IMR-90 (cell line): ENCODE measurements around the gene RAB11B. TPM values are rescaled to one million over a fixed set of nuclear protein-coding genes. Genes with fewer than 3 reads are reported as not detected.

Source experiments
- ATAC-seq: fragments of 200-7000 bp; cut with Tn5 transposase; 2 replicates; pipeline ENCODE4 v1.9.1; 2020; ENCODE audit warnings: low read depth, mild to moderate bottlenecking, moderate library complexity
- BruUV-seq: library from RNA; stranded (reverse); fragments of 400-500 nt; replicated peaks from 2 replicates; lab custom pipeline; 2021; lab: Mats Ljungman, UMichigan
- CTCF ChIA-PET: fragments of 300-600 bp; formaldehyde crosslinking; extraction: SDS; loops from one replicate; lab custom pipeline; 2021; ENCODE audit warnings: antibody characterized with exemption; lab: Yijun Ruan, JAX
- POLR2A ChIA-PET: fragments of 300-600 bp; sonication (Branson Sonifier 250); formaldehyde crosslinking; loops from one replicate; lab custom pipeline; 2022; ENCODE audit warnings: antibody characterized with exemption; ENCODE audit not compliant: unreplicated experiment; lab: Charles Lee
- DNase-seq: peaks from one replicate; pipeline ENCODE4 v3.0.0; 2013
- H2AFZ ChIP-seq: replicated peaks from 2 replicates; pipeline ENCODE3; 2013; ENCODE audit warnings: low read length, mild to moderate bottlenecking; ENCODE audit not compliant: poor library complexity
- H2AK5ac ChIP-seq: 2 replicates; pipeline ENCODE4 v1.6.1; 2013; ENCODE audit warnings: low read depth, low read length, inconsistent platforms
- H2AK9ac ChIP-seq: replicated peaks from 2 replicates; pipeline ENCODE3; 2013; ENCODE audit warnings: mild to moderate bottlenecking, low read depth, low read length, moderate library complexity; ENCODE audit not compliant: poor library complexity
- H2BK120ac ChIP-seq: 2 replicates; pipeline ENCODE4 v1.6.1; 2013; ENCODE audit warnings: low read depth, low read length, inconsistent platforms
- H2BK15ac ChIP-seq: 3 replicates; pipeline ENCODE4 v1.6.1; 2013; ENCODE audit warnings: low read depth, low read length, inconsistent platforms
- H2BK20ac ChIP-seq: 2 replicates; pipeline ENCODE4 v1.6.1; 2013; ENCODE audit warnings: low read depth, mild to moderate bottlenecking, inconsistent platforms, low read length, moderate library complexity
- H2BK5ac ChIP-seq: 2 replicates; pipeline ENCODE4 v1.6.1; 2013; ENCODE audit warnings: mild to moderate bottlenecking, low read depth, low read length, inconsistent platforms; ENCODE audit not compliant: poor library complexity, severe bottlenecking
- H3K14ac ChIP-seq: replicated peaks from 2 replicates; pipeline ENCODE4 v1.6.1; 2013; ENCODE audit warnings: low read depth, low read length, inconsistent platforms
- H3K18ac ChIP-seq: 2 replicates; pipeline ENCODE4 v1.6.1; 2013; ENCODE audit warnings: low read depth, low read length, control low read depth
- H3K23ac ChIP-seq: 2 replicates; pipeline ENCODE4 v1.6.1; 2013; ENCODE audit warnings: low read depth, low read length, inconsistent platforms
- H3K27ac ChIP-seq: 2 replicates; pipeline ENCODE4 v1.5.1; 2013; ENCODE audit warnings: mild to moderate bottlenecking, control low read depth, low read length; ENCODE audit not compliant: insufficient read depth
- H3K27me3 ChIP-seq: 2 replicates; pipeline ENCODE4 v1.6.1; 2013; ENCODE audit warnings: low read length; ENCODE audit not compliant: control insufficient read depth, insufficient read depth
- H3K36me3 ChIP-seq: 2 replicates; pipeline ENCODE4 v1.6.1; 2013; ENCODE audit warnings: low read length, mixed read lengths; ENCODE audit not compliant: control insufficient read depth, insufficient read depth
- H3K4ac ChIP-seq: 2 replicates; pipeline ENCODE4 v1.6.1; 2013; ENCODE audit warnings: low read depth, low read length, inconsistent platforms
- H3K4me1 ChIP-seq: 2 replicates; pipeline ENCODE4 v1.6.1; 2013; ENCODE audit warnings: low read length, mixed read lengths; ENCODE audit not compliant: control insufficient read depth, insufficient read depth
- H3K4me2 ChIP-seq: 2 replicates; pipeline ENCODE4 v1.6.1; 2013; ENCODE audit warnings: low read depth, mild to moderate bottlenecking, control low read depth, low read length, moderate library complexity
- H3K4me3 ChIP-seq: 2 replicates; pipeline ENCODE4 v1.5.1; 2013; ENCODE audit warnings: low read depth, mild to moderate bottlenecking, control low read depth, low read length, moderate library complexity; ENCODE audit not compliant: insufficient read depth
- H3K56ac ChIP-seq: 2 replicates; pipeline ENCODE4 v1.6.1; 2013; ENCODE audit warnings: low read length, inconsistent platforms; ENCODE audit not compliant: insufficient read depth; ENCODE audit errors: extremely low read depth
- H3K79me1 ChIP-seq, 2 experiments: 2 replicates each; pipeline ENCODE4 v1.6.1; 2013; ENCODE audit warnings: low read length in 2 of 2, inconsistent platforms in 1 of 2, low read depth in 1 of 2
- H3K9ac ChIP-seq: 2 replicates; pipeline ENCODE4 v1.6.1; 2013; ENCODE audit warnings: low read depth, low read length, control low read depth
- H3K9me1 ChIP-seq: 2 replicates; pipeline ENCODE4 v1.6.1; 2013; ENCODE audit warnings: low read length, inconsistent platforms; ENCODE audit not compliant: insufficient read depth
- H3K9me3 ChIP-seq: 2 replicates; pipeline ENCODE4 v1.6.1; 2013; ENCODE audit warnings: low read length; ENCODE audit not compliant: control insufficient read depth, insufficient read depth
- H4K20me1 ChIP-seq: 2 replicates; pipeline ENCODE4 v1.6.1; 2013; ENCODE audit warnings: low read length, inconsistent platforms; ENCODE audit not compliant: insufficient read depth
- H4K5ac ChIP-seq: 2 replicates; pipeline ENCODE4 v1.6.1; 2013; ENCODE audit warnings: mild to moderate bottlenecking, low read depth, low read length, control low read depth
- H4K8ac ChIP-seq, 2 experiments: 2 replicates each; pipeline ENCODE4 v1.6.1; 2013; ENCODE audit warnings: low read depth in 2 of 2, low read length in 2 of 2, control low read depth in 1 of 2, inconsistent platforms in 1 of 2
- H4K91ac ChIP-seq: 2 replicates; pipeline ENCODE4 v1.6.1; 2013; ENCODE audit warnings: low read depth, low read length, inconsistent platforms; ENCODE audit not compliant: insufficient read depth
- CEBPB ChIP-seq: IDR thresholded peaks from 2 replicates; pipeline ENCODE4 v1.6.1; 2012; ENCODE audit warnings: low read depth, low read length, improper control_type of control experiment
- MAFK ChIP-seq: IDR thresholded peaks from 2 replicates; pipeline ENCODE4 v1.6.1; 2012; ENCODE audit warnings: low read depth, low read length, improper control_type of control experiment
- MAZ ChIP-seq: IDR thresholded peaks from 2 replicates; pipeline ENCODE4 v1.6.1; 2012; ENCODE audit warnings: low read depth, mild to moderate bottlenecking, low read length, improper control_type of control experiment, moderate library complexity, borderline replicate concordance
- MXI1 ChIP-seq: IDR thresholded peaks from 2 replicates; pipeline ENCODE4 v1.6.1; 2012; ENCODE audit warnings: low read depth, mild to moderate bottlenecking, low read length, moderate library complexity, borderline replicate concordance
- RAD21 ChIP-seq: IDR thresholded peaks from 2 replicates; pipeline ENCODE4 v1.6.1; 2012; ENCODE audit warnings: low read length, improper control_type of control experiment
- SMC3 ChIP-seq: fragments of 150-350 bp; IDR thresholded peaks from 2 replicates; pipeline ENCODE4 v1.6.1; 2016; ENCODE audit warnings: low read depth, mild to moderate bottlenecking, antibody characterized with exemption, low read length, moderate library complexity
- WGBS, 2 experiments: methylation state at CpG; one replicate each; pipeline versions ENCODE4 v1.1.5 to v1.1.7; 2013; ENCODE audit warnings: missing lambda C conversion rate in 2 of 2; ENCODE audit not compliant: insufficient read length in 1 of 2; ENCODE audit errors: extremely low coverage in 2 of 2; 5-methylcytosine and 5-hydroxymethylcytosine counted together
- dilution Hi-C: fragments of 300-500 bp; cut with HindIII; formaldehyde crosslinking; loops from one replicate; pipeline ENCODE4 v1.14.3; 2018; ENCODE audit warnings: low sequenced_read_pairs; ENCODE audit not compliant: unreplicated experiment
- in situ Hi-C: fragments of 300-500 bp; cut with MboI; formaldehyde crosslinking; loops from 3 replicates; pipeline ENCODE4 v1.14.3; 2019; ENCODE audit warnings: low sequenced_read_pairs, inconsistent platforms, mixed read lengths
- intact Hi-C: fragments of 100-400 bp; cut with micrococcal nuclease; formaldehyde crosslinking; loops from 2 replicates; pipeline ENCODE4 v1.10.0; 2022
- polyA plus RNA-seq, 3 experiments: library from polyadenylated mRNA; depleted of rRNA; stranded (reverse); fragments of >200 nt; gene quantifications; 2 replicates each; pipeline ENCODE4 v1.2.3, GENCODE V29; 2012; ENCODE audit warnings: low replicate concordance in 1 of 3
- total RNA-seq: library from RNA; depleted of rRNA; stranded (reverse); fragments of >200 nt; gene quantifications from 2 replicates; pipeline ENCODE4 v1.2.3, GENCODE V29; 2012
- TF ChIP-seq, protein P1 (sequence below): fragments of 150-350 bp; IDR thresholded peaks from 2 replicates; pipeline ENCODE4 v1.6.1; 2016; ENCODE audit warnings: low read depth, mild to moderate bottlenecking, low read length, moderate library complexity, borderline replicate concordance
- TF ChIP-seq, protein P2 (sequence below): fragments of 150-350 bp; IDR thresholded peaks from 2 replicates; pipeline ENCODE4 v1.6.1; 2017; ENCODE audit warnings: mild to moderate bottlenecking, antibody characterized with exemption, low read length, low read depth

Gene RAB11B
- total and polyA plus RNA-seq, 2 of the 4 experiments (the other 2 are of a cell fraction) = 8.2 to 117 TPM

- peaks cover 37% of the 10 kb centered on the region for H3K36me3 ChIP-seq
- H2BK120ac ChIP-seq = no peak overlapping the region
- H3K79me1 ChIP-seq = peaks cover 12 to 17% of the 10 kb centered on the region in 2 experiments
- H3K4me3 ChIP-seq = no peak overlapping the region
- H3K56ac ChIP-seq = no peak overlapping the region
- BruUV-seq = no TSS peak
- no peak overlapping the region for H2AK9ac ChIP-seq
- H3K9me3 ChIP-seq = no peaks in the 10 kb centered on the region
- dilution Hi-C loops = no loop called here
- WGBS, 2 experiments = 91% methylated on average over 27 of the region's 44 CpGs; no CpG with 5 or more reads in 1 of the 2 experiments
- H2BK20ac ChIP-seq = no peak overlapping the region
- ChIA-PET POLR2A (no interaction called here), CTCF (no interaction called here)
- intact Hi-C loops = no loop called here
- no peak overlapping the region for H3K4me2 ChIP-seq
- ATAC-seq (no peak), DNase-seq (no peak)
- H2BK15ac ChIP-seq = no peak overlapping the region
- H3K9ac ChIP-seq = no peak overlapping the region
- H2AFZ ChIP-seq = no peak overlapping the region
- H4K20me1 ChIP-seq = peaks cover 18% of the 10 kb centered on the region
- no peak overlapping the region for H3K4ac ChIP-seq
- in situ Hi-C loops = no loop called here
- H4K8ac ChIP-seq = no peak overlapping the region
- no peak overlapping the region for H4K5ac ChIP-seq
- H3K14ac ChIP-seq = no peak overlapping the region
- H4K91ac ChIP-seq = no peak overlapping the region
- H2BK5ac ChIP-seq = no peak overlapping the region
- H3K23ac ChIP-seq = no peak overlapping the region
- TF ChIP-seq CEBPB = no peak
- TF ChIP-seq SMC3 = no peak
- TF ChIP-seq MAZ = no peak
- TF ChIP-seq MAFK = no peak
- TF ChIP-seq MXI1 = no peak
- TF ChIP-seq RAD21 = no peak
- TF ChIP-seq, protein P1, sequence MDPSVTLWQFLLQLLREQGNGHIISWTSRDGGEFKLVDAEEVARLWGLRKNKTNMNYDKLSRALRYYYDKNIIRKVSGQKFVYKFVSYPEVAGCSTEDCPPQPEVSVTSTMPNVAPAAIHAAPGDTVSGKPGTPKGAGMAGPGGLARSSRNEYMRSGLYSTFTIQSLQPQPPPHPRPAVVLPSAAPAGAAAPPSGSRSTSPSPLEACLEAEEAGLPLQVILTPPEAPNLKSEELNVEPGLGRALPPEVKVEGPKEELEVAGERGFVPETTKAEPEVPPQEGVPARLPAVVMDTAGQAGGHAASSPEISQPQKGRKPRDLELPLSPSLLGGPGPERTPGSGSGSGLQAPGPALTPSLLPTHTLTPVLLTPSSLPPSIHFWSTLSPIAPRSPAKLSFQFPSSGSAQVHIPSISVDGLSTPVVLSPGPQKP = no peak
- TF ChIP-seq, protein P2, sequence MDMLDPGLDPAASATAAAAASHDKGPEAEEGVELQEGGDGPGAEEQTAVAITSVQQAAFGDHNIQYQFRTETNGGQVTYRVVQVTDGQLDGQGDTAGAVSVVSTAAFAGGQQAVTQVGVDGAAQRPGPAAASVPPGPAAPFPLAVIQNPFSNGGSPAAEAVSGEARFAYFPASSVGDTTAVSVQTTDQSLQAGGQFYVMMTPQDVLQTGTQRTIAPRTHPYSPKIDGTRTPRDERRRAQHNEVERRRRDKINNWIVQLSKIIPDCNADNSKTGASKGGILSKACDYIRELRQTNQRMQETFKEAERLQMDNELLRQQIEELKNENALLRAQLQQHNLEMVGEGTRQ = no peak
- no peak overlapping the region for H3K27ac ChIP-seq
- H3K4me1 ChIP-seq = no peaks in the 10 kb centered on the region
- peaks cover 4% of the 10 kb centered on the region for H3K9me1 ChIP-seq
- H2AK5ac ChIP-seq = no peak overlapping the region
- H3K18ac ChIP-seq = no peak overlapping the region
- no peaks in the 10 kb centered on the region for H3K27me3 ChIP-seq
These were observed 13.1 kb downstream of the RAB11B start for GRCh38 chr19:8403098-8403819.
